Astrocyte of the spinal cord (primary cell): ENCODE measurements around the gene DESI1.
A peak's percentile ranks its signal among the peaks of the same experiment; 100 is the strongest.
"Not testable (repeated sequence)": the region's sequence is repeated elsewhere in the genome, so short reads cannot be mapped to it uniquely, and the experiment has no call there.

Source experiments
- DNase-seq: peaks from one replicate; pipeline ENCODE4 v3.0.0; 2011; ENCODE audit warnings: low read depth, low spot score
- H3K4me3 ChIP-seq: 2 replicates; pipeline ENCODE4 v1.5.1; 2011; ENCODE audit warnings: low read depth, mild to moderate bottlenecking, low read length, moderate library complexity
- in situ Hi-C: cut with HindIII; loops from 2 replicates; pipeline ENCODE4 v1.10.0; 2017; ENCODE audit warnings: low sequenced_read_pairs
- TF ChIP-seq, protein P1 (sequence below): IDR thresholded peaks from 2 replicates; pipeline ENCODE4 v1.5.1; 2012; ENCODE audit warnings: low read depth, mild to moderate bottlenecking, low read length, inconsistent platforms

DESI1 gene

DNA sequence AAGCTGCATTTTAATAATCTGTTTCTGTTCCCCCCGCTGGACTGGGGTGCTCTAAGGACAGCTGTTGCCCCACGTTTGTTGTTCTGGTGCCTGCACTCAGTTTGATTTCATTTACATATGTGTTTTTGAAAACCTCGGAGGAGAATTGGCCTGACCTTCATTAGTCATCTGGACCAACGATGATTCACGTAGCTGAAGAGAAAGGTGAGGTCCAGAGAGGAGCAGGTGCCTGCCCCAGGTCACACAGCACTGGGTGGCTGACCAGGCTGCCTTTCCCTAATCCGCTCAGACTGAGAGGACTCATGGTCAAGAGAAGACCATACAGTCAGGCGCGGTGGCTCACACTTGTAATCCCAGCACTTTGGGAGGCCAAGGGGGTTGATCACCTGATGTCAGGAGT is 56.3 kb downstream of the DESI1 start:
- DNase-seq = peak; percentile 30
- TF ChIP-seq, protein P1, sequence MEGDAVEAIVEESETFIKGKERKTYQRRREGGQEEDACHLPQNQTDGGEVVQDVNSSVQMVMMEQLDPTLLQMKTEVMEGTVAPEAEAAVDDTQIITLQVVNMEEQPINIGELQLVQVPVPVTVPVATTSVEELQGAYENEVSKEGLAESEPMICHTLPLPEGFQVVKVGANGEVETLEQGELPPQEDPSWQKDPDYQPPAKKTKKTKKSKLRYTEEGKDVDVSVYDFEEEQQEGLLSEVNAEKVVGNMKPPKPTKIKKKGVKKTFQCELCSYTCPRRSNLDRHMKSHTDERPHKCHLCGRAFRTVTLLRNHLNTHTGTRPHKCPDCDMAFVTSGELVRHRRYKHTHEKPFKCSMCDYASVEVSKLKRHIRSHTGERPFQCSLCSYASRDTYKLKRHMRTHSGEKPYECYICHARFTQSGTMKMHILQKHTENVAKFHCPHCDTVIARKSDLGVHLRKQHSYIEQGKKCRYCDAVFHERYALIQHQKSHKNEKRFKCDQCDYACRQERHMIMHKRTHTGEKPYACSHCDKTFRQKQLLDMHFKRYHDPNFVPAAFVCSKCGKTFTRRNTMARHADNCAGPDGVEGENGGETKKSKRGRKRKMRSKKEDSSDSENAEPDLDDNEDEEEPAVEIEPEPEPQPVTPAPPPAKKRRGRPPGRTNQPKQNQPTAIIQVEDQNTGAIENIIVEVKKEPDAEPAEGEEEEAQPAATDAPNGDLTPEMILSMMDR = no peak
- H3K4me3 ChIP-seq = no peak overlapping the region
- in situ Hi-C loops = no loop called here

DNA sequence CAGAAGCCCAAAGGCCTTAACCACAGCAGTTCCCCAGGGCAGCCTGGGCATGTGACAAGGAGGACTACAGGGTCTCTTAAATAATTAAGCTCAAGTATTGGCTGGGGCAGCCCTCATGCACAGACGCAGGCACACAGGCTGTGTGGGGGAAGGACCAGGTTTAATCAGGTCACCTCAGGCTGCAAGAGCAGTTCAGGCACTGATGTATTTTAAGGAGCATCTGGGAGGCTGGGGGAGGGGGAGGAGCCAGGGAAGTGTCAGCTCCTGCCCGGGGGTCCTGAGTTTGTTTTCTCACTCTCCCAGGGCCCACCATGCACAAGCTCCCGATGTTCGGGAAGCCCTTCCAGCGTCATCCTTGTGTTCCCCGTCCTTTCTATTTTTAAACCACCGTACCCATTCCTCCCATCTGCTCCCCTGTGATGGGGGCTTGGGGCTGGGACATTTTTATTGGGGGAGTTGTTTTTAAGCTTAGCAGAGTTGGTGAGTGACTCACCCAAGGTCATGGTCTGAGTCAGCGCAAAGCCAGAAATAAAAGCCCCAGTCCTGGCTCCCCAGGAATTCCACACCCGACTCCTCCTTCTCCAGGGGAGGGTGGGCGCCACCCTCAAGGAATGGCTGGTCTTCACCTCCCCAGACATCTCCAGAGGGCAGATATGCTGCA is 57.7 kb downstream of the DESI1 start:
- TF ChIP-seq, protein P1 = no peak
- no peak overlapping the region for H3K4me3 ChIP-seq
- in situ Hi-C loops = no loop called here
- DNase-seq = peak; percentile 90

DNA sequence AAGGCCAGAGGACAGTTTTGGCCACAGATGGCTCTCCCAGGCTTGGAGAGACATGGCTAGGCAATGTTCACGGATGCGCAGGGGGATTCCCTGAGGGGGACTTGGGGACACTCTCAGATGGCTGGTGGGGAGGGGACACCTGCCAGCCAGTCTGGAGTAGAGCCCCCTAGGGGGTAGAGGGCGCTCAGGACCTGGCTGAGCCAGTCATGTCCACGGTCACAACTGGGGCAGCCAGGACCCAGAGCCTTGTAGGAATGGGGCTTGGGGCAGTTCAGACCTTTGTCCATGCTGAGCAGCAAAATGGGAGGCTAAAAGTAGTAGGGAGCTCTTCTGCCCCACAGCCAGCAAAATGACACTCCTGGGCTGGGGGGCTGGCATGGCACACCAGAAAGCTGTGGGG is 58.4 kb downstream of the DESI1 start:
- in situ Hi-C loops = no loop called here
- DNase-seq = no peak
- no peak overlapping the region for H3K4me3 ChIP-seq
- TF ChIP-seq, protein P1 = no peak

DNA sequence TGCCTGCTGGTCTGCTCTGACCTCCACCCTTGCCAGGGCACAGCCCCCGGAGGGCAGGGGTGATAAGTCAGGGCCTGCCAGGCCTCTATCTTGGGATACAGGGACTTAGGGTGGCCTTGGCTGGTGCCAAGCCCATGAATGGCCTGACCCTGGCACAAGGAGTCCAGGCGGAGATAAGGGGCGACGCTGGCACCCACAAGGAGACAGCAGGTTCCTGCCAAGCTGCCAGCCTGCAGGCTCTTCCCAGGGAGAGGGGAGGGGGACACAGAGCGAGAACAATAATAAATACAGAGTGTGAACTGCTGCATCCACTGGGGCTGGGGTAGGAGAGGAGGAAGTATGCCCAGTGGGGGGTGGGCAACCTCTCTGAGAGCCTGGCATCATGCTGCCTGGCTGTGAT is 59.1 kb downstream of the DESI1 start:
- TF ChIP-seq, protein P1 = no peak
- in situ Hi-C loops = no loop called here
- peak overlapping the region; percentile 53 for H3K4me3 ChIP-seq
- no peak for DNase-seq

DNA sequence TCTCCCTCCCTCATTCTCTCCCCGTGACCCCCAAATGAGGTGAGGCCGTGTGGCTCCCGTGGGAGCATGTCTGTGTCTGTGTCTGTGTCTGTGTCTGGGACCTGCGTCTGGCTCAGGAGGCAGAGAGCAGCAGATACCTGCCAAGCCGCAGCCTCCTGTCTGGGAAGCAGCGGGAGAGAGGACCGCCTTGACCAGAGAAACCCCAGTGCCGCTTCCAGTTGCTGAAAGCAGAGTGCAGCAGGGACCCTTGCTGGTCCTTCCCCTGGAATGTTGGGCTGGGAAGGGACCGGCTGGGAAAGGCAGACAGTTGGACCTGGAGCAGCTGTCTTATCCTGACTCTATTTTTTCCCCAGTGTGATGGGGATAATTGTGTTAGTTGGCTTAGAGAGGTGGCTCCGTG is 59.5 kb downstream of the DESI1 start:
- in situ Hi-C loops = no loop called here
- peak overlapping the region; percentile 53 for H3K4me3 ChIP-seq
- DNase-seq = peak; percentile 42
- TF ChIP-seq, protein P1 = no peak

DNA sequence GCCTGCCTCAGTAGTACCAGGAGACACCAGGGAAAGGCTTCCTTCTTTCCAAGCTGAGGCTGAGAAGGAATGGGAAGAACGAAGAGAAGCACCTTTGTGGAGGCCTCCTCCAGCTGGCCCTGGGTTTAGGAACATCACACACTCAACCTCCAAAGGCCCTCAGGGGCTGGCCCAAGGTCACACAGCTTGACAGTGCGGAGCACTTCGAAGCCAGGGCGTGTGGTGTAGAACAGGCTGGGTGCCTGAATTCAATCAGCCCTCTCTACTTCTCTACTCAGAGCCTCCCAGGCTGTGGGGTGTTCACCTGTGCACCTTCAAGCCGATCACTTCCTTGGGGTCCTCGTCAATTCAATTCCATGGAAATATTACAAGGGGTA is 60.8 kb downstream of the DESI1 start:
- peak overlapping the region; percentile 53 for H3K4me3 ChIP-seq
- in situ Hi-C loops = no loop called here
- TF ChIP-seq, protein P1 = no peak
- no peak for DNase-seq

DNA sequence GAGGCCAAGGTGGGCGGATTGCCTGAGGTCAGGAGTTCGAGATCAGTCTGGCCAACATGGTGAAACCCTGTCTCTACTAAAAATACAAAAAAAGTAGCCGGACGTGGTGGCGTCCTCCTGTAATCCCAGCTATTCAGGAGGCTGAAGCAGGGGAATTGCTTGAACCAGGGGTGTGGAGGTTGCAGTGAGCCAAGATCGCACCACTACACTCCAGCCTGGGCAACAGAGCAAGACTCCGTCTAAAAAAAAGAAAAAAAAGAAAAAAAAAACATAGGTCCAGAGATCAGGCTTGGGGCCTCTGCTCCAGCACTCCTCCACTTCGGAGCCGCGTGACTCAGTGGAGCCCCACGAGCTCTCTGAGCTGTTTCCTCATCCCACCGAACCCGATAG is 62.6 kb downstream of the DESI1 start:
- in situ Hi-C loops, H3K4me3 ChIP-seq, DNase-seq: not testable (repeated sequence)
